Measurements from ENCODE around the gene CDON.

DNA sequence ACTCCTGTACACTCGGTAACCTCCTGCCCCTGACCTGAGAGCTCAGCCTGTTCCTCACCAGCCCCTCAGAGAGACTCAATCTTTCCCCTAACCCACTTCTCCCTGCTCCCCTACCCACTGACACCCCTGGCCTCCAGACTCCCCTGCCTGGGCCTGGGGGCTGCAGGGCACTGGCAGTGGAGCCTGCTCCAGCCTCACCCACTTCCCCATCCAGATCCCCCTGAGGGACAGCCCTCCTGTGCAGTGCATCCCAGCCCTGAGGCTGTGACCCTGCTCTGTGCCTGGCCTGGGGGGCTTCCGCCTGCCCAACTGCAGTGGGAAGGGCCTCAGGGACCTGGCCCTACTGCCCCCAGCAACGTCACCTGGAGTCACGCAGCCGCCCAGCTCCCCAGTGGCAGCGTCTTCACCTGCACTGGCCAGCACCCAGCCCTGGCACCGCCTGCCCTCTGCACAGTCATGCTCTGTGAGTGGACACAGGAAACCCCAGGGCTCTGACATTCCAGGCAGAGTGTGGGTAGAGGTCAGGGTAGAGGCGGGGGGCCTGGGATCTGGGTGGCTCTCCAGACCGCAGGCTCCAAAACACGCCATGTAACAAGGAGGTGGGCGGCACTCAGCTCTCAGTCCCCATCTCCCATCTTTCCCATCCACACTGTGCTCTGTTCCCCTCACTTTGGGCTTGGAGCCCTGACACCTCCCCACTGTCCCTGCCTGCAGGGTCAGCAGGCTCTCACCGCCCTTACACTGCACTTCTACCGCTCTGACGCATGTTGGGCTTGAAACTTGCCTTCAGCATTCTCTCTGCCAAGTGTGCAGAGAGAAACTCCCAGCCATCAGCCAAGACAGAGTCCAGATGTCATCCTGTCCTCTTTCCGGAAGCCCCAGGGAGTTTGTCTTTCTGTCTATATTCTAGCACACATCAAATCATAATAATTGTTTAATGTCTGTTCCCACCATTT is 111.7 kb downstream of the CDON start:
- no peak for TF ChIP-seq SIN3A (IDR thresholded peaks at IDR 0.05; ENCODE audit: borderline replicate concordance, low read depth, low read length)
- TF ChIP-seq, protein P1, sequence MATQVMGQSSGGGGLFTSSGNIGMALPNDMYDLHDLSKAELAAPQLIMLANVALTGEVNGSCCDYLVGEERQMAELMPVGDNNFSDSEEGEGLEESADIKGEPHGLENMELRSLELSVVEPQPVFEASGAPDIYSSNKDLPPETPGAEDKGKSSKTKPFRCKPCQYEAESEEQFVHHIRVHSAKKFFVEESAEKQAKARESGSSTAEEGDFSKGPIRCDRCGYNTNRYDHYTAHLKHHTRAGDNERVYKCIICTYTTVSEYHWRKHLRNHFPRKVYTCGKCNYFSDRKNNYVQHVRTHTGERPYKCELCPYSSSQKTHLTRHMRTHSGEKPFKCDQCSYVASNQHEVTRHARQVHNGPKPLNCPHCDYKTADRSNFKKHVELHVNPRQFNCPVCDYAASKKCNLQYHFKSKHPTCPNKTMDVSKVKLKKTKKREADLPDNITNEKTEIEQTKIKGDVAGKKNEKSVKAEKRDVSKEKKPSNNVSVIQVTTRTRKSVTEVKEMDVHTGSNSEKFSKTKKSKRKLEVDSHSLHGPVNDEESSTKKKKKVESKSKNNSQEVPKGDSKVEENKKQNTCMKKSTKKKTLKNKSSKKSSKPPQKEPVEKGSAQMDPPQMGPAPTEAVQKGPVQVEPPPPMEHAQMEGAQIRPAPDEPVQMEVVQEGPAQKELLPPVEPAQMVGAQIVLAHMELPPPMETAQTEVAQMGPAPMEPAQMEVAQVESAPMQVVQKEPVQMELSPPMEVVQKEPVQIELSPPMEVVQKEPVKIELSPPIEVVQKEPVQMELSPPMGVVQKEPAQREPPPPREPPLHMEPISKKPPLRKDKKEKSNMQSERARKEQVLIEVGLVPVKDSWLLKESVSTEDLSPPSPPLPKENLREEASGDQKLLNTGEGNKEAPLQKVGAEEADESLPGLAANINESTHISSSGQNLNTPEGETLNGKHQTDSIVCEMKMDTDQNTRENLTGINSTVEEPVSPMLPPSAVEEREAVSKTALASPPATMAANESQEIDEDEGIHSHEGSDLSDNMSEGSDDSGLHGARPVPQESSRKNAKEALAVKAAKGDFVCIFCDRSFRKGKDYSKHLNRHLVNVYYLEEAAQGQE (IDR thresholded peaks at IDR 0.05; ENCODE audit: low read depth, low read length) = no peak
- no peak for TF ChIP-seq POLR2AphosphoS5 (IDR thresholded peaks at IDR 0.05; ENCODE audit: low read depth, low read length)
- TF ChIP-seq, protein P2, sequence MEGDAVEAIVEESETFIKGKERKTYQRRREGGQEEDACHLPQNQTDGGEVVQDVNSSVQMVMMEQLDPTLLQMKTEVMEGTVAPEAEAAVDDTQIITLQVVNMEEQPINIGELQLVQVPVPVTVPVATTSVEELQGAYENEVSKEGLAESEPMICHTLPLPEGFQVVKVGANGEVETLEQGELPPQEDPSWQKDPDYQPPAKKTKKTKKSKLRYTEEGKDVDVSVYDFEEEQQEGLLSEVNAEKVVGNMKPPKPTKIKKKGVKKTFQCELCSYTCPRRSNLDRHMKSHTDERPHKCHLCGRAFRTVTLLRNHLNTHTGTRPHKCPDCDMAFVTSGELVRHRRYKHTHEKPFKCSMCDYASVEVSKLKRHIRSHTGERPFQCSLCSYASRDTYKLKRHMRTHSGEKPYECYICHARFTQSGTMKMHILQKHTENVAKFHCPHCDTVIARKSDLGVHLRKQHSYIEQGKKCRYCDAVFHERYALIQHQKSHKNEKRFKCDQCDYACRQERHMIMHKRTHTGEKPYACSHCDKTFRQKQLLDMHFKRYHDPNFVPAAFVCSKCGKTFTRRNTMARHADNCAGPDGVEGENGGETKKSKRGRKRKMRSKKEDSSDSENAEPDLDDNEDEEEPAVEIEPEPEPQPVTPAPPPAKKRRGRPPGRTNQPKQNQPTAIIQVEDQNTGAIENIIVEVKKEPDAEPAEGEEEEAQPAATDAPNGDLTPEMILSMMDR (IDR thresholded peaks at IDR 0.05) = no peak
- TF ChIP-seq, protein P3, sequence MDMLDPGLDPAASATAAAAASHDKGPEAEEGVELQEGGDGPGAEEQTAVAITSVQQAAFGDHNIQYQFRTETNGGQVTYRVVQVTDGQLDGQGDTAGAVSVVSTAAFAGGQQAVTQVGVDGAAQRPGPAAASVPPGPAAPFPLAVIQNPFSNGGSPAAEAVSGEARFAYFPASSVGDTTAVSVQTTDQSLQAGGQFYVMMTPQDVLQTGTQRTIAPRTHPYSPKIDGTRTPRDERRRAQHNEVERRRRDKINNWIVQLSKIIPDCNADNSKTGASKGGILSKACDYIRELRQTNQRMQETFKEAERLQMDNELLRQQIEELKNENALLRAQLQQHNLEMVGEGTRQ (IDR thresholded peaks at IDR 0.05; ENCODE audit: borderline replicate concordance, low read depth, low read length) = no peak
- TF ChIP-seq JUND (IDR thresholded peaks at IDR 0.05) = no peak
- no peak for TF ChIP-seq SMC3 (IDR thresholded peaks at IDR 0.05; ENCODE audit: low read depth, low read length)
- no peak for TF ChIP-seq FOXM1 (IDR thresholded peaks at IDR 0.05; ENCODE audit: low read depth)
- TF ChIP-seq EP300 (IDR thresholded peaks at IDR 0.05; ENCODE audit: borderline replicate concordance in 1 of 2, low read depth in 1 of 2, low read length in 1 of 2) = peak in 1 of 2 experiments; percentile 85; a peak in 2 of 4 replicates
